ENCODE measurements around the gene CNIH1.

The CNIH1 gene

GRCh38 chr14:54374117-54374884, 66.9 kb downstream of the CNIH1 start:
- no peak for TF ChIP-seq EZH2phosphoT487 (IDR thresholded peaks at IDR 0.05; ENCODE audit: low read length)
- TF ChIP-seq EZH2 (optimal IDR thresholded peaks at IDR 0.05; ENCODE audit: low read depth, low read length) = no peak
- no peak for TF ChIP-seq CTCF (IDR thresholded peaks at IDR 0.05; ENCODE audit: low read length)
- Histone ChIP-seq H3K9me3 (replicated peaks; ENCODE audit: insufficient read depth, low read length) (no peaks in the 10 kb centered on the region), H3K27ac (ENCODE audit: low read length) (no peak overlapping the region), H3K9ac (ENCODE audit: low read length) (no peak overlapping the region), H3F3A (ENCODE audit: insufficient read depth, low read length) (no peaks in the 10 kb centered on the region), H3K4me2 (ENCODE audit: low read depth, low read length) (no peak overlapping the region), H3K9me2 (replicated peaks; ENCODE audit: insufficient read depth, low read length) (no peaks in the 10 kb centered on the region), H2AFZ (ENCODE audit: low read length) (no peak overlapping the region), H3K36me3 (replicated peaks; ENCODE audit: insufficient read depth, low read length) (no peaks in the 10 kb centered on the region), H3K4me1 (ENCODE audit: low read length) (no peaks in the 10 kb centered on the region), H4K20me1 (ENCODE audit: insufficient read depth, low read length) (no peaks in the 10 kb centered on the region), H3K79me2 (ENCODE audit: low read length) (no peaks in the 10 kb centered on the region), H3K27me3 (replicated peaks; ENCODE audit: insufficient read depth, low read length) (no peaks in the 10 kb centered on the region), H3K4me3 (ENCODE audit: low read length) (no peak overlapping the region)
- DNase-seq = no peak

Measured in MM.1S (cell line).